Upper lobe of left lung (tissue), 6 donors: ENCODE data around the gene CAV1. TPM values are rescaled to one million over a fixed set of nuclear protein-coding genes. Genes with fewer than 3 reads are reported as not detected.

Experiments
- ATAC-seq, 2 donors: fragments of 200-7000 bp; cut with Tn5 transposase; one replicate each; pipeline ENCODE4 v1.9.1; 2022; ENCODE audit warnings: mild to moderate bottlenecking in 2 of 2, moderate library complexity in 2 of 2; ENCODE audit not compliant: low FRiP score in 2 of 2
- DNase-seq, 2 donors: peaks; one replicate each; pipeline ENCODE4 v3.0.0-alpha.2; 2019 to 2020
- H3K27ac ChIP-seq, 4 donors: fragments of 200-600 bp; sonication (generic); one replicate each; pipeline ENCODE4 v1.5.1; 2016 to 2019
- H3K27me3 ChIP-seq, 4 donors: fragments of 200-600 bp; sonication (generic); one replicate each; pipeline ENCODE4 v1.5.1; 2017 to 2019
- H3K36me3 ChIP-seq, 4 donors: fragments of 200-600 bp; sonication (generic); one replicate each; pipeline ENCODE4 v1.5.1; 2016 to 2019
- H3K4me1 ChIP-seq, 4 donors: fragments of 200-600 bp; sonication (generic); one replicate each; pipeline ENCODE4 v1.5.1; 2018 to 2019
- H3K4me3 ChIP-seq, 4 donors: fragments of 200-600 bp; sonication (generic); one replicate each; pipeline ENCODE4 v1.5.1; 2017 to 2019; ENCODE audit warnings: mild to moderate bottlenecking in 2 of 4, moderate library complexity in 1 of 4
- H3K9me3 ChIP-seq, 4 donors: fragments of 200-600 bp; sonication (generic); one replicate each; pipeline ENCODE4 v1.5.1; 2018 to 2019
- CTCF ChIP-seq, 6 experiments: fragments of 450-650 bp in 4 of 6; fragments of 200-600 bp in 2 of 6; sonication (generic) in 2 of 6; IDR thresholded peaks; one replicate each; pipeline ENCODE4 v1.5.1; 2016 to 2019; ENCODE audit warnings: antibody characterized with exemption in 6 of 6
- EP300 ChIP-seq, 4 donors: sonication (generic); formaldehyde crosslinking; IDR thresholded peaks; one replicate each; pipeline ENCODE4 v1.5.1; 2017; ENCODE audit warnings: antibody characterized with exemption in 4 of 4, control low read depth in 2 of 4
- POLR2A ChIP-seq, 4 donors: fragments of 450-650 bp; IDR thresholded peaks; one replicate each; pipeline ENCODE4 v1.5.1; 2016 to 2017; ENCODE audit warnings: antibody characterized with exemption in 4 of 4, mild to moderate bottlenecking in 2 of 4
- POLR2AphosphoS5 ChIP-seq, 2 donors: sonication (generic); formaldehyde crosslinking; IDR thresholded peaks; one replicate each; pipeline ENCODE4 v1.5.1; 2017; ENCODE audit warnings: antibody characterized with exemption in 2 of 2
- WGBS, 2 donors: methylation state at CpG; one replicate each; pipeline ENCODE4 v1.1.5; 2017 to 2018; 5-methylcytosine and 5-hydroxymethylcytosine counted together
- total RNA-seq, 6 donors: library from RNA; depleted of rRNA in 4 of 6; stranded (reverse); fragments of >200 nt in 4 of 6; gene quantifications; one replicate each; pipeline versions ENCODE4 v1.1.0 to v1.2.1, GENCODE V29; 2016 to 2021
- donor health status: DM: no; HTN: no; CAD: no; lungs with moderate emphysema.
- donor health status: DM: no; HTN: yes; CAD: no; lungs with severe emphysema.

Gene CAV1
- total RNA-seq, 6 donors from 2014 or later = 207 to 951 (median 552) TPM

DNA sequence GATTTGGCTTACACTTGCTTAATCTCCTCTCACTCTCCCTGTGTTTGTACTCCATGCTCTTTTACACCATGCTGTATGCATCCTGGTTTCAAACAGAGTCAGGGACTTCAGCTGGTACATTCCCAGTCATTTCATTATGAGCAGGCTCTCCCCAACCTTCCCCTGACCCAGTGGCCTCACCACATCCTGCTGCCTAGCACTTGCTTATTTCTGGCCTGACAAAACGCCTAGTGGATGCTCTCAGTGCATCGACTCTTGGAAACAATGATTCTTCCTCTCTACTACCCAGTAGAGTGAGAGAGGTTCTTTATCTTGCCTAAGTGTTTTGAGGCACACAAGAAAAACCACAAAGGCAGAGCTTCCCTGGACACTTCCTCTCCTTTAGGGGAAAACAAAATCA, 63.4 kb downstream of the CAV1 start:
- TF ChIP-seq CTCF (IDR thresholded peaks at IDR 0.05) (no peak), POLR2AphosphoS5 (IDR thresholded peaks at IDR 0.05) (no peak), EP300 (IDR thresholded peaks at IDR 0.05) (no peak), POLR2A (IDR thresholded peaks at IDR 0.05) (no peak)
- Histone ChIP-seq H3K27me3 (no peaks in the 10 kb centered on the region), H3K36me3 (no peaks in the 10 kb centered on the region), H3K27ac (peak overlapping the region; percentile 11 to 67 (median 35)), H3K4me1 (peaks cover 9 to 36% (median 23%) of the 10 kb centered on the region in 4 donors), H3K9me3 (no peaks in the 10 kb centered on the region), H3K4me3 (no peak overlapping the region)
- 4 to 17% methylated on average over 2 of the region's 2 CpGs for whole genome bisulfite sequencing, 2 donors
- ATAC-seq (peak in 1 of 2 donors; percentile 48), DNase-seq (no peak)

GRCh38 chr7:116588641-116589594, 64.1 kb downstream of the CAV1 start:
- 15 to 21% methylated on average over 4 of the region's 4 CpGs for WGBS, 2 donors
- peak in 1 of 2 donors; percentile 78 for ATAC-seq
- no peaks in the 10 kb centered on the region for H3K27me3 ChIP-seq

DNA sequence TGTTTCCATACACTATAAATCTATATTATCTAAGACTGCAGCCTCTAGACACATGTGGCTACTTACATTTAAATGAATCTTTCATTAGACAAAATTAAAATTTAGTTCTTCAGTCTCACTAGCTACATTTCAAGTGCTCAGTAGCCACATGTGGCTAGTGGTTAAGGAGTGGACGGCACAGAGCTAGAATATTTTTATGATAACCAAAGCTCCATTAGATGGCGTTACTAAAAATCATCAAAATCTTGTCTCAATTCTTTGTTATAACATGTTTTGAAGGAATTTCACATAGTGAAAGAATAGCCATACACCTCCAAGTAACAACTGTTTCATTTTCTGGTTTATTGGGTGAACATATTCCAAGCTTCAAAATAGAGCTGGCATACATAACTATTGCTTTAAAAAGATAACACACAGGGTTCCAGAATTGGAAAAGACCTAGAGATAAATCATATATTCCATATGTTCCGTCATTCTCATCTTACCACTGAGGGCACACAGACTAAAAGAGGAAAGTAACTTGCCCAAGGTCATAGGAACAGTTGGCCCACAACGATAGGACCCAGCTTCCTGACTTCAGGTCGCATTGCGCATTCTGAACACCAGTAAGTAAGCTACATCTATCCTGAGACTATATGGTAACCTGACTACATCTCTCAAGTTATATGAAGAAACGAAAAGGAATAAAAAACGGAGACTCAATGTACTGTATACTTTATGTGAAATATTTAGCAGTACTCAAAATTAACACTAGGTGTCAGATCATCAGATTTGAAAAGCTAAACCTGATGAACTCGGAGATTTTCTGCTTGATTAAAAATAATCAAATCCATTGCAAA, 66.6 kb downstream of the CAV1 start:
- DNase-seq = no peak
- TF ChIP-seq POLR2A (IDR thresholded peaks at IDR 0.05) (no peak), CTCF (IDR thresholded peaks at IDR 0.05) (peak; percentile 40 to 70 (median 58)), POLR2AphosphoS5 (IDR thresholded peaks at IDR 0.05) (no peak)
- Histone ChIP-seq H3K27ac (peak overlapping the region in 1 of 4 donors; percentile 27), H3K36me3 (no peaks in the 10 kb centered on the region), H3K4me3 (peak overlapping the region in 2 of 4 donors; percentile 24 to 28), H3K4me1 (peaks cover 9 to 31% (median 20%) of the 10 kb centered on the region in 4 donors), H3K9me3 (no peaks in the 10 kb centered on the region), H3K27me3 (no peaks in the 10 kb centered on the region)
- WGBS, 2 donors = 33 to 35% methylated on average over 9 of the region's 9 CpGs
- peak in 1 of 2 donors; percentile 60 for ATAC-seq

More at GRCh38 chr7:116588641-116589594, 64.1 kb downstream of the CAV1 start:
- peaks cover 9 to 33% (median 21%) of the 10 kb centered on the region in 4 donors for H3K4me1 ChIP-seq
- no peaks in the 10 kb centered on the region for H3K36me3 ChIP-seq
- no peak overlapping the region for H3K4me3 ChIP-seq
- H3K27ac ChIP-seq = peak overlapping the region; percentile 11 to 67 (median 35)
- TF ChIP-seq CTCF (IDR thresholded peaks at IDR 0.05) (peak; percentile 35 to 78 (median 70)), EP300 (IDR thresholded peaks at IDR 0.05) (no peak)
- H3K9me3 ChIP-seq = no peaks in the 10 kb centered on the region
- no peak for DNase-seq

GRCh38 chr7:116592041-116592355, 67.2 kb downstream of the CAV1 start:
- DNase-seq = no peak
- no peaks in the 10 kb centered on the region for H3K27me3 ChIP-seq
- TF ChIP-seq POLR2AphosphoS5 (IDR thresholded peaks at IDR 0.05) = no peak
- no peak for TF ChIP-seq CTCF (IDR thresholded peaks at IDR 0.05)
- TF ChIP-seq POLR2A (IDR thresholded peaks at IDR 0.05) = no peak
- TF ChIP-seq EP300 (IDR thresholded peaks at IDR 0.05) = no peak
- H3K36me3 ChIP-seq = no peaks in the 10 kb centered on the region
- no peak for ATAC-seq
- H3K9me3 ChIP-seq = no peaks in the 10 kb centered on the region
- 0 to 11% methylated on average over 1 of the region's 1 CpG for WGBS, 2 donors
- H3K4me3 ChIP-seq = peak overlapping the region in 2 of 4 donors; percentile 24 to 28
- peaks cover 9 to 31% (median 20%) of the 10 kb centered on the region in 4 donors for H3K4me1 ChIP-seq
- peak overlapping the region in 2 of 4 donors; percentile 38 to 66 for H3K27ac ChIP-seq
